HFF-Myc (cell line): Measurements from ENCODE around the gene FST.

Source experiments
- DNase-seq: peaks from one replicate; pipeline ENCODE4 v3.0.0-alpha.2; 2011; ENCODE audit warnings: low read depth; ENCODE audit errors: extremely low read depth
- H3K4me3 ChIP-seq: replicated peaks from 2 replicates; pipeline ENCODE4 v1.5.1; 2011; ENCODE audit warnings: low read depth, mild to moderate bottlenecking, control low read depth, low read length
- CTCF ChIP-seq: IDR thresholded peaks from 2 replicates; pipeline ENCODE4 v1.5.1; 2012; ENCODE audit warnings: mild to moderate bottlenecking, low read depth, low read length, control low read depth; ENCODE audit errors: missing control alignments

FST gene

GRCh38 chr5:53480416-53481158 is at the start of gene FST:
TSS of gene FST (plus strand) at chr5:53480629. CDS start at chr5:53480792, 163 bp downstream.
- peak within 1 kb of the TSS; percentile 95 for H3K4me3 ChIP-seq
- TF ChIP-seq CTCF = no peak
- DNase-seq = no peak

- no peak for DNase-seq
- no peak overlapping the region for H3K4me3 ChIP-seq
- no peak for TF ChIP-seq CTCF
Measured at GRCh38 chr5:53431665-53432064, 48.8 kb upstream of the FST start.

- TF ChIP-seq CTCF = no peak
- H3K4me3 ChIP-seq = no peak overlapping the region
- no peak for DNase-seq
Measured at GRCh38 chr5:53433026-53433425, 47.4 kb upstream of the FST start.

GRCh38 chr5:53434541-53434940 is 45.9 kb upstream of the FST start:
- no peak for TF ChIP-seq CTCF
- no peak overlapping the region for H3K4me3 ChIP-seq
- no peak for DNase-seq

GRCh38 chr5:53436480-53437191 is 43.8 kb upstream of the FST start:
- H3K4me3 ChIP-seq = no peak overlapping the region
- DNase-seq = no peak
- no peak for TF ChIP-seq CTCF

GRCh38 chr5:53438079-53438478 is 42.4 kb upstream of the FST start:
- TF ChIP-seq CTCF = no peak
- H3K4me3 ChIP-seq = no peak overlapping the region
- no peak for DNase-seq
